PFSK-1 (cell line): ENCODE results near the gene PPP2R5B.

ENCODE experiments used
- FOXP2 ChIP-seq: optimal IDR thresholded peaks from 2 replicates; pipeline ENCODE3; 2011; ENCODE audit warnings: borderline replicate concordance, control low read depth, inconsistent platforms; ENCODE audit not compliant: insufficient read depth; ENCODE audit errors: extremely low read length, extremely low read depth
- POLR2AphosphoS5 ChIP-seq: IDR thresholded peaks from 2 replicates; pipeline ENCODE4 v1.6.1; 2012; ENCODE audit warnings: low read depth, mild to moderate bottlenecking, control low read depth, low read length, moderate library complexity
- REST ChIP-seq, 2 experiments: IDR thresholded peaks; 2 replicates each; pipeline versions ENCODE4 v1.6.1 to v1.8.0; 2011 to 2012; ENCODE audit warnings: low read depth in 2 of 2, low read length in 2 of 2, control low read depth in 1 of 2, inconsistent platforms in 1 of 2, mild to moderate bottlenecking in 1 of 2, moderate library complexity in 1 of 2; ENCODE audit not compliant: insufficient read depth in 1 of 2
- SIN3A ChIP-seq: IDR thresholded peaks from 2 replicates; pipeline ENCODE4 v1.6.1; 2012; ENCODE audit warnings: mild to moderate bottlenecking, low read length, moderate library complexity, borderline replicate concordance; ENCODE audit not compliant: insufficient read depth
- TAF1 ChIP-seq: IDR thresholded peaks from 2 replicates; pipeline ENCODE4 v1.6.1; 2012; ENCODE audit warnings: low read length, control low read depth, borderline replicate concordance; ENCODE audit not compliant: insufficient read depth

PPP2R5B gene

GRCh38 chr11:64951529-64951928 is 27.0 kb downstream of the PPP2R5B start:
- TF ChIP-seq SIN3A, result no peak
- no peak for TF ChIP-seq FOXP2
- no peak for TF ChIP-seq POLR2AphosphoS5
- TF ChIP-seq REST (IDR thresholded peaks at IDR 0.05; ENCODE audit: insufficient read depth in 1 of 2, low read depth in 2 of 2, low read length in 2 of 2), result no peak
- TF ChIP-seq TAF1, result no peak

- TF ChIP-seq REST (IDR thresholded peaks at IDR 0.05; ENCODE audit: insufficient read depth in 1 of 2, low read depth in 2 of 2, low read length in 2 of 2) (no peak), POLR2AphosphoS5 (no peak), TAF1 (no peak)
These were observed 29.7 kb downstream of the PPP2R5B start for GRCh38 chr11:64954201-64954600.

- no peak for TF ChIP-seq SIN3A
- TF ChIP-seq REST (IDR thresholded peaks at IDR 0.05; ENCODE audit: insufficient read depth in 1 of 2, low read depth in 2 of 2, low read length in 2 of 2), result no peak
- TF ChIP-seq TAF1, result no peak
- TF ChIP-seq POLR2AphosphoS5, result no peak
- no peak for TF ChIP-seq FOXP2
These were observed 35.0 kb downstream of the PPP2R5B start for GRCh38 chr11:64959498-64959897.

GRCh38 chr11:64960719-64961118 is 36.2 kb downstream of the PPP2R5B start:
- TF ChIP-seq FOXP2 (no peak), SIN3A (no peak), POLR2AphosphoS5 (no peak), REST (IDR thresholded peaks at IDR 0.05; ENCODE audit: insufficient read depth in 1 of 2, low read depth in 2 of 2, low read length in 2 of 2) (no peak)

- no peak for TF ChIP-seq FOXP2
- no peak for TF ChIP-seq POLR2AphosphoS5
These were observed 38.7 kb downstream of the PPP2R5B start for GRCh38 chr11:64963072-64963631.

- TF ChIP-seq POLR2AphosphoS5, result no peak
- no peak for TF ChIP-seq REST (IDR thresholded peaks at IDR 0.05; ENCODE audit: insufficient read depth in 1 of 2, low read depth in 2 of 2, low read length in 2 of 2)
- TF ChIP-seq SIN3A, result no peak
These were observed 42.9 kb downstream of the PPP2R5B start for GRCh38 chr11:64967375-64967774.
